Right hindlimb (tissue), 1 donor: ENCODE measurements around the gene CNN1.
A peak's percentile ranks its signal among the peaks of the same experiment; 100 is the strongest.

Experiments used
- DNase-seq: peaks from one replicate; pipeline ENCODE4 v3.0.0-alpha.2; 2018

CNN1 gene

DNA sequence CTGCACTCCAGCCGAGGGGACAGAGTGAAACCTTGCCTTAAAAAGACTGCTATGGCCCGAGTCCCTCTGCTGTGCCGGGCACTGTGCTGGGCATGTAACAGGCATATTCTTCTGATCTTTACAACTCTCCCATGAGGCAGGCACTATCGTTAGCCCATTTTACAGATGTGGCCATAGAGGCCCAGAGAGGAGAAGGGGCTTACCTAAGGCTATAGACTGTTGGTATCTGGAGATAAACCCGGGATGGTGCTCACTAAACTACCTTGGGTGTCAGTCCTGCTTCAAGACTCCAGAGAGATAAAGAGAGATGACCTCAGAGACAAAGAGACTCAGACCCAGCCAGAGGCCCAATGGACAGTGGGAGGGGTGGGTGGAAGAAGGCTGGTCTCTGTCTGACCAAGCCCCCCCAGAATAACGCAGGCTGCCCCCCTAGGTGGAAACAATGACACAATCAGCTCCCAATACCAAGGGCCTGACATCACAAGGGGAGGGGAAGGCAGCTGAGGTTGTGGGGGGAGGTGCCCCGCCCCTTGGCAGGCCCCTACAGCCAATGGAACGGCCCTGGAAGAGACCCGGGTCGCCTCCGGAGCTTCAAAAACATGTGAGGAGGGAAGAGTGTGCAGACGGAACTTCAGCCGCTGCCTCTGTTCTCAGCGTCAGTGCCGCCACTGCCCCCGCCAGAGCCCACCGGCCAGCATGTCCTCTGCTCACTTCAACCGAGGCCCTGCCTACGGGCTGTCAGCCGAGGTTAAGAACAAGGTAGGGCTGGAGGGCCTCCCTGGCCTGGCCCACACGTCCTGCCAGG is at the start of gene CNN1:
Gene CNN1 (plus strand): TSS at position 620 of the 805 bp plus-strand sequence. CDS start 77 bp downstream, at position 697.
- DNase-seq = peak; percentile 87

DNA sequence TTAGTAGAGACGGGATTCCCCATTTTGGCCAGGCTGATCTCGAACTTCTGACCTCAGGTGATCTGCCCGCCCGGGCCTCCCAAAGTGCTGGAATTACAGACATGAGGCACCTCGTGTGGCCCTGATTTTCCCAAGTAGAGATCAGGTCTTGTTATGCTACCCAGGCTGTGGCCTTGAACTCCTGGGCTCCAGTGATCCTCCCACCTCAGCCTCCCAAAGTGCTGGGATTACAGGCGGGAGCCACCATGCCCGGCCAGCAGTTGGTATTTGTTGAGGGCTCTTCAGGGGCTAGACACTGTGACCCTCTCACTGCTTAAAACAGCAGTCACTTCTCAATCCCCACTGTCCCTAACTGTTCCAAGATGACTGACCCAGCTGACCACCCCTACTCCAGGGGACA is 49.3 kb upstream of the CNN1 start:
- DNase-seq = no peak

DNA sequence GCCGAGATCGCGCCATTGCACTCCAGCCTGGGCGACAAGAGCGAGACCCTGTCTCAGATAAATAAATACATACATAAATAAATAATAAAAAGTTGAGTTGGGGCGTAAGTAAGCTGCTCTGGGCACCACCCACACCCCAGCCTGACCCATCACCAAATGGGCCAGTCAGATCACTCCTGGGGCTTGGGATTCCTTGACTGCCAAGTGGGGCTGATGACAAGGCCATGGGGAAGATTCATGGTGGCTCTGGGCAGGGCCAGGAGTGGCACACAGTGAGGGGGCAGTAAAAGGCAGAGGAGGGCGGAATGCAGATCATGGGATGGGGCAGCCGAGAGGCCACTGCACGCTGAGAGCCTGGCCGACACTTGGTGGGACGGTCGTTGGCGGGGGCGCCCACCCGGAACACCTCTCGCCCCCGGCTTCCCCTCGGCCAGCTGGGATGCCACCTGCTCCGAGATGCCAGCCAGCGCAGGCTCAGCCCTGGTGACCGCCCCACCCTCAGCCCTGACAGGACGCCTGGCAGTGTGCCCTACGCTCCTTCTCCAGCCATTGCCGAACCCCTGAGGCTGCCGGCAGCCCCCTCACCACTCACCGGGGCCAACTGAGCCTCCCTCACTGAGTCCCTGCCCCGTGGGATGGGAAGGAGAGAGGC is 43.9 kb upstream of the CNN1 start:
- no peak for DNase-seq

DNA sequence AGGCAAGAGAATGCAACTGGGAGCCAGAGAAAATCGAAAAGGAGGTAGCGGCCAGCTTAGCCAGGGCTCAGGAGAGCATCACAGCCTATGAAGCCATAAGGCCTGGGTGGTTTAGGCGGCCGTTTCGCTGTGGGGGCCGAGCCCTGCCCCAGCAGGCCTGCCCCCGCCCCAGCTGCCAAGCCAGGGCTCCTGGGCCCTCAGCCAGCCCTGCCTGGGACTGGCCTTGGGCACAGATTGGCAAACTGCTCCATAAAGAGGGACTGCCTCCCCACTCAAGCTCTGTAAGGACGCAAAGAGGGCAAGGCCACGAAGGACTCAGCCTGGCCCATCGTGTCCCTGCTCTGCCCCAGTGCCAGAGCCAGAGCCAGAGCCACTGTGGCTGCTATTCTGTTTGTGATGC is 43.2 kb upstream of the CNN1 start:
- DNase-seq = no peak

DNA sequence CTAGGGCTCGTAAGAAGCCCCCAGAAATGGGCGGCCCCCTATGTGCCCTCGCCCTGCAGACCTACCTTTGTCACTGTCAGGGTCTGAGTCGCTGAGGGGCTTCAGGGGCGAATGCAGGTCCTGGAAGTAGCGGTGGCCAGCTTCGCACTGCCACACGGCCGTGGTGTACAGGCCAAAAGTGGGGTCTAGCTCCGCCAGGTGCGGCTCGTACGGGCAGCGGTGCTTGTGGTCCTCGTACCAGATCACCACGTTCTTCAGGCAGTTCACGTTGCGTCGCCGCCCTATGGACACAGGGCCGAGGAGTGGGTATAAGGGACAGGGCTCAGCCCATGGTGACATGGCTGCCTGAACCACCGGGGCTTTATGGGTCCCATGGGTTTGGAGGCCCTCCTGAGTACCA is 42.8 kb upstream of the CNN1 start:
- no peak for DNase-seq

DNA sequence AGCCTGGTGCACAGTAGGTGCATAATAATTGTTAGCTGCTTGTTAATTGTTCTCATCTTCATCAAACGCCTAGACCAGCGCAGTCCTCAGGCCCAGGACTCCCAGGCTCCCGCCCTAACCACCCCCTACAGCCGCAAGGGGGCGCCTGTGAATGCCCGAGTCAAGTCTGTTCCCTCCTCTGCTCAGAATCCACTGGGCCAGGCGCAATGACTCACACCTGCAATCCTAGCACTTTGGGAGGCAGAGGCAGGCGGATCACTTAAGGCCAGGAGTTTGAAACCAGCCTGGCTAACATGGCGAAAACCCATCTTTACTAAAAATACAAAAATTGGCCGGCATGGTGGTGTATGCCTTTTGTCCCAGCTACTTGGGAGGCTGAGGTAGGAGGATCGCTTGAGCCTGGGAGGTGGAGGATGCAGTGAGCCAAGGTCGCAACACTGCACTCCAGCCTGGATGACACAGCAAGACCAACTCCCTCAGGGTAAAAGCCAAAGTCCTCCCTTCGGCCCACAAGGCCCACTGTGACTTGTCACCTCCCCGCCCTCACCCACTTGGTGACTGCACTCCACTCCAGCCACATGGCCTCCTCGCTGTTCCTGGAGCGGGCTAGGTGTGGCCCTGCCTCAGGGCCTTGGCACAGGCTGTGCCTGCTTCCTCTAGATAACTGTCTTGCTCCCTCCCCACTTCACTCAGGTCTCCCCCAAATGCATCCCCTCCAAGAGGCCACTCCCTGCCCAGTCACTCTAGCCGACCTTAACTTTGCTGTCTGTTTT is 42.1 kb upstream of the CNN1 start:
- peak; percentile 53 for DNase-seq

DNA sequence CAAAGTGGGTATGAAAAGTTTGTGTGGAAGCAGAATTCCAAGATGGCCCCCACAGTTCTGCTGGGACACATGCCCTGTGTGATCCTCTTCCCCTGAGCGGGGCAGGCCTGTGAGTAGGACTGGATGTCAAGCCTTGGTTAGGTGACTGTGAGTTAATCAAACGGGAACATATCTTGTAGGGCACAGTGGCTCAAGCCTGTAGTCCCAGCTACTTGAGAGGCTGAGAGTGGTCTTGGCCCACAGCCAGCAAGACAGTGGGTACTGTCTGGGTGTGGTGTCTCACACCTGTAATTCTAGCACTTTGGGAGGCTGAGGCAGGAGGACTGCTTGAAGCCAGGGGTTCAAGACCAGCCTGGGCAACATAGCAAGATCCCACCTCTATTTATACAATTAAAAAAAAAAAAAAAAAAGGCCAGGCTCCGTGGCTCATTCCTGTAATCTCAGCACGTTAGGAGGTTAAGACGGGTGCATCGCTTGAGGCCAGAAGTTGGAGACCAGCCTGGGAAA is 39.4 kb upstream of the CNN1 start:
- no peak for DNase-seq

DNA sequence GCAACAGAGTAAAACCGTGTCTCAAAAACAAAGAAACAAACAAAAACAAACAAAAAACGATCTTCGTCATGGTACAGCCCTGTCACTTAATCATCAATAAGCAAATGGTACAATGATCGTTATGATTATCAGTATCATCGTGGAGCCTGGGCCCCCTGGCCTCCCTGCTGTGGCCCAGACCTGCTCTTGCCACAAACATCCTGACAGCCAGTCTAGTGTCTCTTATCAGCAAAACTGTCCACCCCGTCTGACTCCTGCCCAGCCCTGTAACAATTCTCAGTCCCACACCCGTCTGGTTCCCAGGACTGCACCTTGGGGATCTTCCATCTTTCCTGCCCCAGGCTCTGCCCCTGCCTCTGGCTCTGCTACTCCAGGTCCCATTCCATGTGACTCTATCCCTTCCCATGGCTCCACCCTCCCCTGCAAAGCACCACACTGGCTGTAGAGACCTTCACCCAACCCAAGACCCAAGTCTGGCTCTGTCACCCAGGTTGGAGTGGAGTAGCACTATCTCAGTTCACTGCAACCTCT is 38.7 kb upstream of the CNN1 start:
- DNase-seq = no peak

DNA sequence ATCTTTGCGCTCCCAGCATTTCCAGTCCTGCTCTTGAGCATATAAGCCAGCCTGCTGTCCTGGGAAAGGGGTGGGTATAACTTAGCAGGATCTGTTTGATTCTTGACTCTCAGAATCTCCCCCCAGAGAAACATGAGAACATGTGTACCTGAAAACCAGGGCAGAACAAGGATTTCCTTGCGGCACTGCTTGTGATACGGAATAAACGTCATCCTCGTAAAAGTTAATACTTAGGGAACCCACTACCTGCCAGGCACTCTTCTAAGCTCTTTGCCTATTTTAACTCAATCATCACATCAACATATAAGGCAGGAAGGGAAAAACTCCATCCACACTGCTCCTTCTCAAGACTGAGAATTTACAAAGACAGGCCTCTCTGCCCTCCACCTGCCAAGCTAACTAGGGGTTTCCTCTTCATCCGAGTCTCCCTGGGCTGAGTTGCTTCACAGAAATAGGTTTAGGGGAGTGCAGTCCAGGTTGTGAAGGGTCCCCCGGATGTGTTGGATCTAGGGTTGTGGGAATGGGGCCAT is 34.1 kb upstream of the CNN1 start:
- DNase-seq = no peak

DNA sequence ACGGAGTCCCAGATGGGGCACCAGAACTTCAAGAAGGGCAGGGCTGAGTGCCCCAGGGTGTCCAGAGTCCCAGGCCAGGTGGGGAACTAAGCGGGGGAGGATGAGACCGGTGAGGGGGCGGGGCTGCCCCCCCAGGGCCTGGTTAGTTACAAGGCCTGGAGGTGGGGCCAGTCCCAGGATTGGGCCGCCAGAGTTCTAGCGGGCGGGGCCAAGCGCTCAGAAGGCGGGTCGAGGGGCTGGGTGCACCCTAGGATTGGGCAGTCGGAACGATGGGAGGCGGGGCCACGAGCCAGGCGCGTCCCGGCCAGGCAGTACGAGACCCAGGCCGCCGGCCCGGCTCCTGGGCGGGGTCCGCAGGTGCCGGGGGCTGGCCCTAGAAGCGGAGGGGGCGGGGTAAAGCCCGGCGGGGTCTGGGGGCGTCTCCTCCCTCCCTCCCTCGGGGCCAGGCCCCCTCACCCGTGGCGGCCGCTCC is 33.6 kb upstream of the CNN1 start:
- DNase-seq = peak; percentile 97

DNA sequence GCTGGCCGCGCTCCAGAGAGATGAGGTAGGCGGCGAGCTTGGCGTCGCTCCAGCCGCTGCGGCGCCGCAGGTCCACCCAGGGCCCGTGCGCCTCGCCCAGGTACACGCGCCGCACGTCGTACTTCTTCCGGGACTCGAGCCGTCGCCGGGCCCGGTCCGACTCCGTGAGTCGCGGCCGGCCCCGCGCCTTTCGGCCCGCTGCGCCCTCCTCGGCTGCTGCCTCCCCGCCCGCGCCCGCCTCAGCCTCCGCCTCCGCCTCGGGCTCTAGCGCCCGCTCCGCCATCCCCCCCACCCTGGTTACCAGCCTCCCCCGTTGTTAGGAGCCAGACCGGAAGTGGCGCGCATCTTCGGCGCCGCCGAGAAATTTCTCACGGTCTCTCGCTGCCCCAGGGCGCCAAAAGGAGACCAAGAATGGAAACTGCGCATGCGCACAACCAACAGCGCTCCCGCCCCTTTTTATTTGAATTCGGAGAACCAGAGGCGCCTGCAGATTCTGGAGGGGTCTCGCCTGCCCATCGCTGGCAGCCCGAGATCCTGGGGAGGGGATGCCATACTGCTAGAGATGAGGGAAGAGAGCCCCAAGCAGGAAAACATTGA is 33.0 kb upstream of the CNN1 start, which contains the start of gene ZNF653:
Gene ZNF653 (minus strand): TSS at position 336 of the 597 bp plus-strand sequence. CDS start 53 bp downstream, at position 283.
- peak; percentile 97 for DNase-seq

DNA sequence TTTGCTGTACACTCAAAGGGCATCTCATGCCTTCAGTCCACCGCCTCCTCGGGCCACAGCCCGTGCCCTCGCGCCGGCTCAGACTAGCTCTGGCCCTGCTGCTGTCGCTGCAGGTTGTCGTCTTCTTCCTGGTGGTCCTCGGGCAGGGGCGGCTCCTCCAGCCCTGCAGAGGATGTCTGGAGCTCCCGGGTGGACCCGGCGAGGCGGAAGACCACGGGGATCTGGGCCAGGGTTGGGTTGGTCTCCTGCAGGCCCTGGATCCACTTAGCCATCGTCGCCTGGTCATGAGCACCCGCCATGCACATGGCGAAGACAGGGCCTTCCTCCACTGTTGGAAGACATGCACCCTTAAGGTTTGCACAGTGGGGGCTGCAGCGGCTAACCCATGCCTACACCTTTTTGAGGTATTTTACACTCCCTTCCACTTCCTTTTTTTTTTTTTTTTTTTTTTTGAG is 32.5 kb upstream of the CNN1 start:
- no peak for DNase-seq

DNA sequence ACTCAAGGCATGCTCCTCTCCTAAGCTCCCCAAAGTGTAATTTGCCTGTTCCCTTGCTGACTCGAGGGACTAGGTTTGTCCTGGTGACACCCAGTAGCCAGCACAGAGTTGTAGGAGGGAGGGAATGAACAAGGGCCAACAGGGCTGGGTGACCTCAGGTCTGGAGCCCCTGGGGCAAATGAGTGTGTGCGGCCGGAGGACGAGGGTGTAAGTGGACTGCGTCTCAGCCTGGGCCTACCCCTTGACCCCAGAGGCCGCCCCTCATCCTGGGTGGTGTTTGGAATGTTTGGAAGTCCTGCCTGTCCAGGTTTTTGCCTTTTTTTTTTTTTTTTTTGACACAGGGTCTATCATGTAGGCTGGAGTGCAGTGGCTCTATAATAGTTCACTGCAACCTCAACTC is 31.7 kb upstream of the CNN1 start:
- DNase-seq = no peak

DNA sequence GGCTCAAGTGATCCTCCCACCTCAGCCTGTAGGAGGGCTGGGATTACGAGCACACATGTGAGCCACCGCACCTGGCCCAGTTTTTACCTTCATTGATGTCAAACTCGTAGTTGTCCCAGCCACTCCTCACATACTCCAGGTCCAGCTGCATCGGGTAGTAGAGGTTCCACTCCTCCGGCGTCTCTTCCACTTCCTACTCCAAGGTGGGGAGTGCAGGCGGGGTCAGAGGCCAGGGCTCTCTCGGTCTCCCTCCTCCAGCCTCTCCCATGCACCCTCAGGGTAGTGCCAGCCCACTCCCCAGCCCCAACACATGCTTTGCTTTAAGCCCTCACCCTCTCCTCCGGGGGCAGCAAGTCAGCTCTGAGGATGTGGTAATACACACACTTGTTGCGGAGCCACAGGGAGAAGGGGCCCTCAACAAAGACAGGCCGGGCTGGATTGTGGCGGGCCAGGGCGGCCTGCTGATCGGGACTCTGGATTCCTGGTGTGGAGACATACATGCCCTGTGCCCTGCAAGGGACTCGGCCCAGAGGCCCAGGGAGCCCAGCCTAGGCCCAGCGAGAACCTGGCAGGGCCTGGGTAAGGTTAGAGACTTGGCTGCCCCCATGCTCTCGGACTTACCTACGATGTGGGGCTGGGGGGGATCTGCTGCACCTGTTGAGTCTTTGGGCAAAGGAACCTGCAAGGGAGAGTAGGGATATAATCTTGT is 31.1 kb upstream of the CNN1 start:
- DNase-seq = no peak

DNA sequence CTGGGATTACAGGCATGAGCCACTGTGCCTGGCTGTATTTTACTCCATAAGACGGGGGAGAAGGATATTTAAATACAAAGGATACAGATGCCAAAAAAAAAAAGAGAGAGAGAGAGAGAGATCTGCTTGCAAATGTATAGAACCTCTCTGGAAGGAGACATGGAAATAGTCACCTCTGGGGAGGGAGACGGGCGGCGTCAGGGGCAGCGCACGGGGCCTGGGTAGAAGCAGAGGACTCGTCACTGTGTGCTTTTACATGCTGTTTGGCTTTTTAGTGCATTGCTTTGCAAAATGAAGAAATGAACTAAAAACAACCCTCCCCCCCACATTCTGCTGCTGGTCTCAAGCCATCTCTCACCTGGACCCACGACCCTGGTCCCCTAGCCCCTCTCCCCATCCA is 28.2 kb upstream of the CNN1 start:
- no peak for DNase-seq

DNA sequence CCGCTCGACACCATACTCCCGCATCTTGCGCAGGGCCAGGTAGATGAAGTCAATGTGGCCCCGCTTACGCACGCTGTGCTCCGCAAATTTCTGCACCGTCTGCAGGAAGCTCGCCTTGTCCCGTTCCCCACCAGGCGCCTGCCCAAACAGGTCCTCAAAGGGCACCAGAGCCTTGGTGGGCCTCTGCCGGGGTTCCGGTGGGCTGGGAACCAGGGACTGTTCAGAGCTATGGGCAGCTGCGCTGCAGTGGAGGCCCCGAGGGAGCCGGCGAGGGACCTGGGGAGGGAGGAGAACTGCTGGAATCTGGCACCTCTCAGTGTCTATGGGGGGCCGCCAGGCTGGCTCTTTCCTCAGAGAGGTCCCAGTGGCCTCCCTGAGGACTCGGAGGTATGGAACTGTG is 24.7 kb upstream of the CNN1 start:
- DNase-seq = no peak

DNA sequence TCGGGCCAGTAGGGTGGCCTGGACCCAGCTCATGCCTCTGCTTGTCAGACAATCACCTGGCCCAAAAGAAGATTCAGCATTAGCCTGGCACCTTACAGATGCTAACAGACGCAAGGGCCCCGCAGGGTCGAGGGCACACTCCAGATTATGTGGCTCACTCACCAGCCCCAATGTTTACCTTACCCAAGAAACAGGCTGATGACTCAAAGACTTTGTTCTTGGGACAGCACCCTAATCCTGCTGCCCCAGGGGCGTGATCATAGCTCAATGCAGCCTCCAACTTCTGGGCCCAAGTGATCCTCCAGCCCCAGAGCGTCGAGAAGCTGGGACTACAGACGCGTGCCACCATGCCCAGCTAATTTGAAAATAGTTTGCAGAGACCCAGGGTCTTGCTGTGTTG is 19.5 kb upstream of the CNN1 start:
- no peak for DNase-seq

DNA sequence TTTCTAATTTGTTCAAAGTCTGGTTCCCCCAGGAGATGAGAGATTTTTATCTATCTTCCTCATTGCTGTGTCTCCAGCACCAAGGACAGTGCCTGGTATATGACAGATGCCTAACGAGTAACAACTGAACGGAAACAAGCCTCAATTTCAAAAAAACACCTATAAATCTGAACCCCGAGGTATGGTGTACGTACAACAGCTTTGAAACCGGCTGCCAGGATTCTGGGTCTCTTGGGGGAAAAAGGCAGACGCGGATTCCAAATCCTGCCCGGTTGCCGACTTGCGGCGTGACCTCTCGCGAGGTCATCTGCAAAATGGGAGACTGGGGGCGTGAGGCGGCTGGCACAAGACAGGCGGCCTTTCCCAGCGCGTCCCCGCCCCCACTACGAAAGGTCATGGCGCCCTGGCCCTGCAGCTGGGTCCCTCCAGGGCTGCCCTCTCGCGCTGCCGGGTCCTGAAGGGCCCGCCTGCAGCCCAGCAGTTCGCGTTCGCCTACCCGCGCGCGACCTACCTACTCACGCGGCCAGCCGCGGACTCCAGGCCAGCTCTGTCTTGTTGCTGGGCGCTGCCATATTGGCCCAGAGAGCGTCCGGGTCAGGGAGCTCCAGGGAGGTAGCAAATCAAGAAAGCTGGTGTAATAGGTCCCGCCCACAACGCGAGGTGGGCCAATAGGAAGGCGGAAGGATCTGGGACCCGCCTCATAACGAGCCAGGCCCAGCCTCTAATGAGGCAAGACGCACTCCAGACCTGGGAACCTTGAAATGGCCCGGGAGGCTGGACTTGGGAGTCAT is 9.9 kb upstream of the CNN1 start, which contains the start of gene ECSIT:
Gene ECSIT (minus strand): TSS at position 584 of the 791 bp plus-strand sequence. CDS start 9,964 bp downstream, outside the sequence.
- DNase-seq = peak; percentile 98

DNA sequence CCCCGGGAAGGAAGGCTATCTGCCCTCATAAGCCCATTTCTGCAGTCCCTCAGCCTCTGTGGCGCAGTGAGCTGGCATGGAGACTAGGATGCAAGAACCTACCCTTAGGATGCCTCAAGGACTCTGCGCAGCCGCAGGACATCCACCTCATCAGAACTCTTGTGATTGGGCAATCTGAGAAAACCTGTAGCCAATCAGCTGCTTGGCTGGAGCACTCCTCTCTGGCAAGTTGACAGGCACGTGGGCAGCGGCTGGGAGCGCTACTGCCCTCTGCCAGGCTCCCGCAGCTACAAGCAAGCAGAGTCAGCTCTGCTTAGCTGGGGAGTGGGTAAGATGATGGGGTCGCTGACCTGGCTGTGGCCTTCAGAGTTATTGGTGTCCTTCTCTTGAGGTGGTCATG is 8.2 kb upstream of the CNN1 start:
- DNase-seq = peak; percentile 74

DNA sequence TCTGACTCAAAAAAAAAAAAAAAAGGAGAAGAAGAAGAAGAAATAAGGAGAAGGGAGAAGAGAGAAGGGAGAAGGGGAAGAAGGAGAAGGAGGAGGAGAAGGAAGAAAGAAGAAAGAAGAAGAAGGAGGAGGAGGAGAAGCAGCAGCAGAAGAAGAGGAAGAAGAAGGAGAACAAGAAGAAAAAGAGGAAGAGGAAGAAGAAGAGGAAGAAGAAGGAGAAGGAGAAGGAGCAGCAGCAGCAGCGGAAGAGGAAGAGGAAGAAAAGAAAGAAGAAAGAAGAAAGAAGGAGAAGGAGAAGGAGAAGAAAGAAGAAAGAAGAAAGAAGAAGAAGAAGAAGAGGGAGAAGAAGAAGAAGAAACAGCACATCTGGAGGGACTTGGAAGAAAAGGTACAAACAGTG is 4.1 kb upstream of the CNN1 start:
- no peak for DNase-seq

DNA sequence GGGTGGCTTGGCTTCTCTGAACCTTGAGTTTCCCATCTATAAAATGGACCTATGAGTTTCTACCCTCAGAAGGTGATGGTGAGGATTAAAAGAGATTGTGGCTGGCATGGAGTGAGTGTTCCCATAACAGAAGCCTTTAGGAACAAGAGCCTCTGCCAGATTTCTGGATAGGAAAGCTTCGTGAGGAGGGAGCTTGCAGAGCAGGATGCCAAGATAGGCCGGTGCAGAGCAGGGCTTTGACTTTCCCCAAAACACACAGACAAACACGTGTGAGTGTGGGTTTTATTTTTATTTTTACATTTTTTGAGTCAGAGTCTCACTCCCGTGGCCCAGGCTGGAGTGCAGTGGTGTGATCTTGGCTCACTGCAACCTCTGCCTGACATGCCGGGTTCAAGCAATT is 3.7 kb upstream of the CNN1 start:
- no peak for DNase-seq
